ENCODE measurements around the gene RPS6KA4.

Gene RPS6KA4

GRCh38 chr11:64327375-64327774 is 31.6 kb upstream of the RPS6KA4 start:
- WGBS (ENCODE audit: insufficient coverage): 100% methylated on average over 1 of the region's 2 CpGs
- no peak overlapping the region for H3K27ac ChIP-seq (ENCODE audit: insufficient read depth in 1 of 2, low read depth in 1 of 2, low read length in 2 of 2, poor library complexity in 1 of 2, severe bottlenecking in 2 of 2)
- peaks cover 0 to 7% (median 5%) of the 10 kb centered on the region in 4 experiments for H3K36me3 ChIP-seq (ENCODE audit: control insufficient read depth in 4 of 4, insufficient read depth in 4 of 4, low read length in 3 of 4)
- no peaks in the 10 kb centered on the region for H3K27me3 ChIP-seq (replicated peaks in 2 of 5; ENCODE audit: control insufficient read depth in 4 of 5, insufficient read depth in 5 of 5, low read length in 4 of 5)
- DNase-seq: no peak
- no peak overlapping the region for H3K4me3 ChIP-seq (ENCODE audit: control insufficient read depth in 1 of 7, extremely low read depth in 1 of 7, insufficient read depth in 4 of 7, low read depth in 2 of 7, low read length in 6 of 7)
- POLR2A ChIA-PET: interaction anchor here (0.6 to 0.9 kb wide), 2 partner anchors 10 to 45 kb away, joined by 3 to 6 read pairs; partner anchors contain the start of genes PRDX5 and TRMT112
- H3K4me1 ChIP-seq (ENCODE audit: control extremely low read depth in 1 of 4, control insufficient read depth in 4 of 4, insufficient read depth in 4 of 4, low read length in 3 of 4): peaks cover 0 to 29% (median 11%) of the 10 kb centered on the region in 4 experiments
- no peaks in the 10 kb centered on the region for H3K9me3 ChIP-seq (ENCODE audit: control extremely low read depth in 1 of 5, control insufficient read depth in 4 of 5, insufficient read depth in 2 of 5, low read depth in 1 of 5, low read length in 4 of 5)
- CTCF ChIA-PET: interaction anchor here (1.1 to 1.8 kb wide), 4 partner anchors 10 to 32 kb away, joined by 3 to 5 read pairs (median 3); partner anchors contain the start of genes PRDX5 and TRMT112

- no CpG with 5 or more reads among the region's 3 CpGs for WGBS (ENCODE audit: insufficient coverage)
- POLR2A ChIA-PET: no interaction called here
- DNase-seq: no peak
- no peaks in the 10 kb centered on the region for H3K9me3 ChIP-seq (ENCODE audit: control extremely low read depth in 1 of 5, control insufficient read depth in 4 of 5, insufficient read depth in 2 of 5, low read depth in 1 of 5, low read length in 4 of 5)
- no peak overlapping the region for H3K27ac ChIP-seq (ENCODE audit: insufficient read depth in 1 of 2, low read depth in 1 of 2, low read length in 2 of 2, poor library complexity in 1 of 2, severe bottlenecking in 2 of 2)
- CTCF ChIA-PET: interaction anchor here (1.1 to 1.8 kb wide), 4 partner anchors 10 to 33 kb away, joined by 3 to 5 read pairs (median 3); partner anchors contain the start of genes PRDX5 and TRMT112
- H3K27me3 ChIP-seq (replicated peaks in 2 of 5; ENCODE audit: control insufficient read depth in 4 of 5, insufficient read depth in 5 of 5, low read length in 4 of 5): no peaks in the 10 kb centered on the region
- H3K36me3 ChIP-seq (ENCODE audit: control insufficient read depth in 4 of 4, insufficient read depth in 4 of 4, low read length in 3 of 4): peaks cover 0 to under 1% (median 0%) of the 10 kb centered on the region in 4 experiments
- no peak overlapping the region for H3K4me3 ChIP-seq (ENCODE audit: control insufficient read depth in 1 of 7, extremely low read depth in 1 of 7, insufficient read depth in 4 of 7, low read depth in 2 of 7, low read length in 6 of 7)
- H3K4me1 ChIP-seq (ENCODE audit: control extremely low read depth in 1 of 4, control insufficient read depth in 4 of 4, insufficient read depth in 4 of 4, low read length in 3 of 4): peaks cover 0 to 33% (median 13%) of the 10 kb centered on the region in 4 experiments
Observed at GRCh38 chr11:64327993-64328392, 31.0 kb upstream of the RPS6KA4 start.

- POLR2A ChIA-PET: interaction anchor here (0.7 to 1.9 kb wide), 4 partner anchors 9 to 26 kb away, joined by 3 to 18 read pairs (median 6); partner anchors contain the start of genes CCDC88B, ESRRA, PRDX5 and TRMT112
- CTCF ChIA-PET: interaction anchor here (0.7 to 11.1 kb wide), 18 partner anchors 8 to 728 kb away, joined by 3 to 136 read pairs (median 8); partner anchors contain the start of genes BAD, CCDC88B, ESRRA and PLCB3
- no peak overlapping the region for H3K27ac ChIP-seq (ENCODE audit: insufficient read depth in 1 of 2, low read depth in 1 of 2, low read length in 2 of 2, poor library complexity in 1 of 2, severe bottlenecking in 2 of 2)
- peaks cover 0 to 34% (median 20%) of the 10 kb centered on the region in 4 experiments for H3K4me1 ChIP-seq (ENCODE audit: control extremely low read depth in 1 of 4, control insufficient read depth in 4 of 4, insufficient read depth in 4 of 4, low read length in 3 of 4)
- no peaks in the 10 kb centered on the region for H3K36me3 ChIP-seq (ENCODE audit: control insufficient read depth in 4 of 4, insufficient read depth in 4 of 4, low read length in 3 of 4)
- no peaks in the 10 kb centered on the region for H3K9me3 ChIP-seq (ENCODE audit: control extremely low read depth in 1 of 5, control insufficient read depth in 4 of 5, insufficient read depth in 2 of 5, low read depth in 1 of 5, low read length in 4 of 5)
- WGBS (ENCODE audit: insufficient coverage): 89% methylated on average over 8 of the region's 11 CpGs
- H3K4me3 ChIP-seq (ENCODE audit: control insufficient read depth in 1 of 7, extremely low read depth in 1 of 7, insufficient read depth in 4 of 7, low read depth in 2 of 7, low read length in 6 of 7): no peak overlapping the region
- H3K27me3 ChIP-seq (replicated peaks in 2 of 5; ENCODE audit: control insufficient read depth in 4 of 5, insufficient read depth in 5 of 5, low read length in 4 of 5): no peaks in the 10 kb centered on the region
- DNase-seq: peak in 1 of 3 donors; percentile 21
Observed at GRCh38 chr11:64330888-64331287, 28.1 kb upstream of the RPS6KA4 start.

- Histone ChIP-seq H3K27me3 (replicated peaks in 2 of 5; ENCODE audit: control insufficient read depth in 4 of 5, insufficient read depth in 5 of 5, low read length in 4 of 5) (no peaks in the 10 kb centered on the region), H3K9me3 (ENCODE audit: control extremely low read depth in 1 of 5, control insufficient read depth in 4 of 5, insufficient read depth in 2 of 5, low read depth in 1 of 5, low read length in 4 of 5) (no peaks in the 10 kb centered on the region), H3K4me3 (ENCODE audit: control insufficient read depth in 1 of 7, extremely low read depth in 1 of 7, insufficient read depth in 4 of 7, low read depth in 2 of 7, low read length in 6 of 7) (peak overlapping the region in 3 of 7 experiments; percentile 8 to 36 (median 15)), H3K36me3 (ENCODE audit: control insufficient read depth in 4 of 4, insufficient read depth in 4 of 4, low read length in 3 of 4) (no peaks in the 10 kb centered on the region), H3K4me1 (ENCODE audit: control extremely low read depth in 1 of 4, control insufficient read depth in 4 of 4, insufficient read depth in 4 of 4, low read length in 3 of 4) (peaks cover 0 to 40% (median 20%) of the 10 kb centered on the region in 4 experiments), H3K27ac (ENCODE audit: insufficient read depth in 1 of 2, low read depth in 1 of 2, low read length in 2 of 2, poor library complexity in 1 of 2, severe bottlenecking in 2 of 2) (peak overlapping the region in 1 of 2 experiments; percentile 27)
- DNase-seq: peak; percentile 94 to 98 (median 97)
- POLR2A ChIA-PET: interaction anchor here (0.6 to 1.9 kb wide), 6 partner anchors 8 to 69 kb away, joined by 3 to 18 read pairs (median 4); partner anchors contain the start of genes CCDC88B, ESRRA, PRDX5 and TRMT112
- WGBS (ENCODE audit: insufficient coverage): 33% methylated on average over 17 of the region's 20 CpGs
- CTCF ChIA-PET: interaction anchor here (0.6 to 11.1 kb wide), 22 partner anchors 9 to 131 kb away, joined by 3 to 136 read pairs (median 6); partner anchors contain the start of genes BAD, CCDC88B, ESRRA and PLCB3
Observed at GRCh38 chr11:64331569-64332371, 27.2 kb upstream of the RPS6KA4 start.

GRCh38 chr11:64333556-64333955 is 25.4 kb upstream of the RPS6KA4 start:
- WGBS (ENCODE audit: insufficient coverage): 100% methylated on average over 4 of the region's 8 CpGs
- no peak overlapping the region for H3K27ac ChIP-seq (ENCODE audit: insufficient read depth in 1 of 2, low read depth in 1 of 2, low read length in 2 of 2, poor library complexity in 1 of 2, severe bottlenecking in 2 of 2)
- CTCF ChIA-PET: interaction anchor here (1.2 to 11.1 kb wide), 6 partner anchors 8 to 128 kb away, joined by 3 to 136 read pairs (median 27); partner anchors contain the start of genes CCDC88B, PRDX5 and TRMT112
- H3K4me3 ChIP-seq (ENCODE audit: control insufficient read depth in 1 of 7, extremely low read depth in 1 of 7, insufficient read depth in 4 of 7, low read depth in 2 of 7, low read length in 6 of 7): no peak overlapping the region
- H3K36me3 ChIP-seq (ENCODE audit: control insufficient read depth in 4 of 4, insufficient read depth in 4 of 4, low read length in 3 of 4): no peaks in the 10 kb centered on the region
- no peaks in the 10 kb centered on the region for H3K27me3 ChIP-seq (replicated peaks in 2 of 5; ENCODE audit: control insufficient read depth in 4 of 5, insufficient read depth in 5 of 5, low read length in 4 of 5)
- DNase-seq: peak in 1 of 3 donors; percentile 47
- no peaks in the 10 kb centered on the region for H3K9me3 ChIP-seq (ENCODE audit: control extremely low read depth in 1 of 5, control insufficient read depth in 4 of 5, insufficient read depth in 2 of 5, low read depth in 1 of 5, low read length in 4 of 5)
- H3K4me1 ChIP-seq (ENCODE audit: control extremely low read depth in 1 of 4, control insufficient read depth in 4 of 4, insufficient read depth in 4 of 4, low read length in 3 of 4): peaks cover 0 to 41% (median 20%) of the 10 kb centered on the region in 4 experiments
- POLR2A ChIA-PET: no interaction called here

- Histone ChIP-seq H3K36me3 (ENCODE audit: control insufficient read depth in 4 of 4, insufficient read depth in 4 of 4, low read length in 3 of 4) (no peaks in the 10 kb centered on the region), H3K27me3 (replicated peaks in 2 of 5; ENCODE audit: control insufficient read depth in 4 of 5, insufficient read depth in 5 of 5, low read length in 4 of 5) (no peaks in the 10 kb centered on the region), H3K9me3 (ENCODE audit: control extremely low read depth in 1 of 5, control insufficient read depth in 4 of 5, insufficient read depth in 2 of 5, low read depth in 1 of 5, low read length in 4 of 5) (no peaks in the 10 kb centered on the region), H3K4me1 (ENCODE audit: control extremely low read depth in 1 of 4, control insufficient read depth in 4 of 4, insufficient read depth in 4 of 4, low read length in 3 of 4) (peaks cover 5 to 55% (median 28%) of the 10 kb centered on the region in 4 experiments), H3K4me3 (ENCODE audit: control insufficient read depth in 1 of 7, extremely low read depth in 1 of 7, insufficient read depth in 4 of 7, low read depth in 2 of 7, low read length in 6 of 7) (no peak overlapping the region), H3K27ac (ENCODE audit: insufficient read depth in 1 of 2, low read depth in 1 of 2, low read length in 2 of 2, poor library complexity in 1 of 2, severe bottlenecking in 2 of 2) (no peak overlapping the region)
- peak; percentile 82 to 95 (median 94) for DNase-seq
- ChIA-PET CTCF (interaction anchor here (0.7 to 11.1 kb wide), 9 partner anchors 9 to 131 kb away, joined by 3 to 136 read pairs (median 4); partner anchors contain the start of genes PRDX5 and TRMT112), POLR2A (interaction anchor here (1.3 kb wide), 1 partner anchor 18 kb away, joined by 5 read pairs; the partner anchor contains the start of genes PRDX5 and TRMT112)
- WGBS (ENCODE audit: insufficient coverage): 83% methylated on average over 3 of the region's 13 CpGs
Observed at GRCh38 chr11:64334764-64335735, 23.9 kb upstream of the RPS6KA4 start.

All from common myeloid progenitor, CD34-positive (primary cell).